Measurements from ENCODE around the gene ADCY6. TPM values are rescaled to one million over a fixed set of nuclear protein-coding genes. Genes with fewer than 3 reads are reported as not detected.

Gene ADCY6
- total RNA-seq, 1 donor from 2014 or later: 48.5 TPM

GRCh38 chr12:48816143-48816854 lies 27.4 kb upstream of the ADCY6 start:
- DNase-seq (ENCODE audit: extremely low read depth, low read depth, low spot score): no peak

- DNase-seq (ENCODE audit: extremely low read depth, low read depth, low spot score): no peak
Measured at GRCh38 chr12:48815126-48816110, 26.5 kb upstream of the ADCY6 start.

GRCh38 chr12:48814262-48815125 lies 25.6 kb upstream of the ADCY6 start:
- no peak for DNase-seq (ENCODE audit: extremely low read depth, low read depth, low spot score)

GRCh38 chr12:48813465-48814261 lies 24.8 kb upstream of the ADCY6 start:
- no peak for DNase-seq (ENCODE audit: extremely low read depth, low read depth, low spot score)

GRCh38 chr12:48812389-48812788 lies 23.5 kb upstream of the ADCY6 start:
- no peak for DNase-seq (ENCODE audit: extremely low read depth, low read depth, low spot score)

GRCh38 chr12:48811437-48812090 lies 22.7 kb upstream of the ADCY6 start:
- DNase-seq (ENCODE audit: extremely low read depth, low read depth, low spot score): no peak

- DNase-seq (ENCODE audit: extremely low read depth, low read depth, low spot score): no peak
Measured at GRCh38 chr12:48810903-48811431, 22.1 kb upstream of the ADCY6 start.

- no peak for DNase-seq (ENCODE audit: extremely low read depth, low read depth, low spot score)
Measured at GRCh38 chr12:48807981-48808380, 19.1 kb upstream of the ADCY6 start.

GRCh38 chr12:48803675-48804074 lies 14.8 kb upstream of the ADCY6 start:
- no peak for DNase-seq (ENCODE audit: extremely low read depth, low read depth, low spot score)

- DNase-seq (ENCODE audit: extremely low read depth, low read depth, low spot score): no peak
Measured at GRCh38 chr12:48800971-48801370, 12.1 kb upstream of the ADCY6 start.

- no peak for DNase-seq (ENCODE audit: extremely low read depth, low read depth, low spot score)
Measured at GRCh38 chr12:48800457-48800856, 11.6 kb upstream of the ADCY6 start.

- DNase-seq (ENCODE audit: extremely low read depth, low read depth, low spot score): no peak
Measured at GRCh38 chr12:48796976-48797375, 8.1 kb upstream of the ADCY6 start.

- DNase-seq (ENCODE audit: extremely low read depth, low read depth, low spot score): peak; percentile 45
Measured at GRCh38 chr12:48795550-48796455, 6.9 kb upstream of the ADCY6 start.

GRCh38 chr12:48794870-48795269 lies 6.0 kb upstream of the ADCY6 start:
- DNase-seq (ENCODE audit: extremely low read depth, low read depth, low spot score): no peak

GRCh38 chr12:48793696-48794095 lies 4.8 kb upstream of the ADCY6 start:
- no peak for DNase-seq (ENCODE audit: extremely low read depth, low read depth, low spot score)

GRCh38 chr12:48789858-48790326 lies 1.0 kb upstream of the ADCY6 start:
- no peak for DNase-seq (ENCODE audit: extremely low read depth, low read depth, low spot score)

- DNase-seq (ENCODE audit: extremely low read depth, low read depth, low spot score): no peak
Measured at GRCh38 chr12:48788524-48788853, 400 bp downstream of the ADCY6 start.

GRCh38 chr12:48787791-48788523 lies 932 bp downstream of the ADCY6 start:
- no peak for DNase-seq (ENCODE audit: extremely low read depth, low read depth, low spot score)
